ENCODE data around the gene CDH23. TPM values are rescaled to one million over a fixed set of nuclear protein-coding genes. Genes with fewer than 3 reads are reported as not detected.

CDH23 gene
- total and polyA plus RNA-seq, 9 of the 15 experiments (the other 6 are each of a cell fraction or from before 2014, with no cell fraction given), result 0.18 to 1.2 (median 0.47) TPM

- BruUV-seq (replicated peaks), result no TSS peak
- TF ChIP-seq ZNF324 (CRISPR knock-in tag; IDR thresholded peaks at IDR 0.05), result no peak
- TF ChIP-seq NR2C1 (IDR thresholded peaks at IDR 0.05), result no peak
- peak; percentile 26 for TF ChIP-seq NR2C1 (tag; IDR thresholded peaks at IDR 0.05)
- no peak for TF ChIP-seq ZNF217 (CRISPR knock-in tag; IDR thresholded peaks at IDR 0.05)
- no peak for TF ChIP-seq CBFA2T3 (IDR thresholded peaks at IDR 0.05)
- peak; percentile 27; the same call in 1 of the 2 replicates for TF ChIP-seq ZNF263 (CRISPR knock-in tag; IDR thresholded peaks at IDR 0.05; ENCODE audit: borderline replicate concordance)
- TF ChIP-seq ZNF311 (CRISPR knock-in tag; IDR thresholded peaks at IDR 0.05), result peak; percentile 67; the same call in 1 of the 2 replicates
- TF ChIP-seq RHOXF2B (CRISPR knock-in tag; conservative IDR thresholded peaks at IDR 0.05), result no peak
- no peak for TF ChIP-seq E2F5 (CRISPR knock-in tag; IDR thresholded peaks at IDR 0.05)
- TF ChIP-seq MEF2D (tag; conservative IDR thresholded peaks at IDR 0.05; ENCODE audit: low read depth), result peak; percentile 52; the same call in 1 of the 2 replicates
- TF ChIP-seq CEBPB (tag; IDR thresholded peaks at IDR 0.05), result no peak
- TF ChIP-seq ZNF609 (CRISPR knock-in tag; IDR thresholded peaks at IDR 0.05; ENCODE audit: borderline replicate concordance), result no peak
- TF ChIP-seq EHMT2 (IDR thresholded peaks at IDR 0.05), result no peak
These were observed 352.0 kb downstream of the CDH23 start for GRCh38 chr10:71748671-71749191.

More at GRCh38 chr10:71748671-71749191, 352.0 kb downstream of the CDH23 start:
- peak; percentile 33 to 55 (median 42) for DNase-seq (ENCODE audit: extremely low read depth in 1 of 4, low spot score in 3 of 4)
- Histone ChIP-seq H3K9me1 (ENCODE audit: control insufficient read depth, insufficient read depth, low read length) (peaks cover 3% of the 10 kb centered on the region), H3K4me2 (ENCODE audit: insufficient read depth, low read length) (no peak overlapping the region), H3K9me3 (replicated peaks; ENCODE audit: control insufficient read depth, insufficient read depth, low read depth, low read length) (no peaks in the 10 kb centered on the region), H3K27me3 (ENCODE audit: control insufficient read depth in 2 of 2, insufficient read depth in 2 of 2, low read length in 2 of 2) (no peaks in the 10 kb centered on the region), H3K4me3 (no peak overlapping the region), H3K27ac (ENCODE audit: extremely low read depth, low read depth, low read length) (peak overlapping the region; percentile 64; the same call in 1 of the 3 replicates), H4K20me1 (replicated peaks; ENCODE audit: control insufficient read depth, insufficient read depth, low read length) (no peaks in the 10 kb centered on the region), H3K79me2 (ENCODE audit: control insufficient read depth, insufficient read depth, low read length) (no peaks in the 10 kb centered on the region), H3K9ac (ENCODE audit: insufficient read depth in 1 of 2, low read depth in 2 of 2, low read length in 2 of 2) (peak overlapping the region in 1 of 2 experiments; percentile 86; a peak in 2 of 4 replicates), H3K36me3 (ENCODE audit: control insufficient read depth, insufficient read depth, low read length) (no peaks in the 10 kb centered on the region), H2AFZ (ENCODE audit: low read depth, low read length) (peak overlapping the region; percentile 79), H3K4me1 (replicated peaks in 1 of 2; ENCODE audit: control insufficient read depth in 2 of 2, insufficient read depth in 2 of 2, low read length in 2 of 2) (peaks cover 68 to 82% of the 10 kb centered on the region in 2 experiments)
- no peak for FAIRE-seq
- CTCF ChIA-PET (ENCODE audit: low intra/inter-chr PET ratio), result no interaction called here
- in situ Hi-C loops (cut with MboI) (no loop called here), intact Hi-C loops (cut with micrococcal nuclease) (loop anchor here (5.0 kb wide), 1 partner anchor 111 kb away; no protein-coding TSS in a partner anchor)
- POLR2A ChIA-PET, result interaction anchor here (0.7 to 1.8 kb wide), 5 partner anchors 8 to 24 kb away, joined by 3 to 5 read pairs (median 3); partner anchors contain the start of gene VSIR
- WGBS (ENCODE audit: insufficient coverage, low coverage, missing lambda C conversion rate), result 12% methylated on average over 14 of the region's 15 CpGs
- no peak; the same call in 2 of the 3 replicates for ATAC-seq
